Ureter (tissue), 1 donor: ENCODE results near the gene SPPL2B. TPM values are rescaled to one million over a fixed set of nuclear protein-coding genes. Genes with fewer than 3 reads are reported as not detected.

Experiments
- DNase-seq: peaks from one replicate; pipeline ENCODE4 v3.0.0-alpha.2; 2020; ENCODE audit warnings: low spot score
- total RNA-seq: library from RNA; stranded (reverse); gene quantifications from one replicate; pipeline ENCODE4 v1.2.4, GENCODE V29; 2023
- donor health status: DM: yes; HTN: yes; CAD: no.

Gene SPPL2B
- total RNA-seq, 1 donor from 2014 or later: 70.3 TPM

GRCh38 chr19:2300533-2300932 is 28.0 kb upstream of the SPPL2B start:
- DNase-seq: no peak

GRCh38 chr19:2302319-2303210 is 25.9 kb upstream of the SPPL2B start:
- DNase-seq: no peak

GRCh38 chr19:2303211-2303798 is 25.2 kb upstream of the SPPL2B start:
- DNase-seq: no peak

- no peak for DNase-seq
Observed at GRCh38 chr19:2305452-2306280, 22.8 kb upstream of the SPPL2B start.

- no peak for DNase-seq
Observed at GRCh38 chr19:2306281-2306806, 22.1 kb upstream of the SPPL2B start.

GRCh38 chr19:2306971-2307370 is 21.5 kb upstream of the SPPL2B start:
- DNase-seq: no peak

GRCh38 chr19:2307518-2308012 is 20.9 kb upstream of the SPPL2B start:
- no peak for DNase-seq

GRCh38 chr19:2308114-2308556 is 20.3 kb upstream of the SPPL2B start, which contains the start of gene LINGO3:
TSS of gene LINGO3 (minus strand) at chr19:2308154. CDS start at chr19:2291776, 16,378 bp downstream.
- no peak for DNase-seq

- no peak for DNase-seq
Observed at GRCh38 chr19:2309734-2310362, 18.6 kb upstream of the SPPL2B start.

- no peak for DNase-seq
Observed at GRCh38 chr19:2311093-2311492, 17.4 kb upstream of the SPPL2B start.

GRCh38 chr19:2312820-2313501 is 15.5 kb upstream of the SPPL2B start:
- no peak for DNase-seq

- no peak for DNase-seq
Observed at GRCh38 chr19:2315121-2315817, 13.2 kb upstream of the SPPL2B start.

GRCh38 chr19:2315818-2316353 is 12.6 kb upstream of the SPPL2B start:
- no peak for DNase-seq

GRCh38 chr19:2317300-2317699 is 11.2 kb upstream of the SPPL2B start:
- no peak for DNase-seq

GRCh38 chr19:2317756-2318155 is 10.7 kb upstream of the SPPL2B start:
- no peak for DNase-seq

- DNase-seq: no peak
Observed at GRCh38 chr19:2318923-2319322, 9.6 kb upstream of the SPPL2B start.

- no peak for DNase-seq
Observed at GRCh38 chr19:2319551-2319950, 8.9 kb upstream of the SPPL2B start.

GRCh38 chr19:2320049-2320448 is 8.4 kb upstream of the SPPL2B start:
- DNase-seq: no peak

- DNase-seq: no peak
Observed at GRCh38 chr19:2320939-2321338, 7.5 kb upstream of the SPPL2B start.
